ENCODE measurements around the gene CALB2. TPM values are rescaled to one million over a fixed set of nuclear protein-coding genes. Genes with fewer than 3 reads are reported as not detected.

CALB2 gene
- total RNA-seq, 1 donor from 2014 or later = not detected

DNA sequence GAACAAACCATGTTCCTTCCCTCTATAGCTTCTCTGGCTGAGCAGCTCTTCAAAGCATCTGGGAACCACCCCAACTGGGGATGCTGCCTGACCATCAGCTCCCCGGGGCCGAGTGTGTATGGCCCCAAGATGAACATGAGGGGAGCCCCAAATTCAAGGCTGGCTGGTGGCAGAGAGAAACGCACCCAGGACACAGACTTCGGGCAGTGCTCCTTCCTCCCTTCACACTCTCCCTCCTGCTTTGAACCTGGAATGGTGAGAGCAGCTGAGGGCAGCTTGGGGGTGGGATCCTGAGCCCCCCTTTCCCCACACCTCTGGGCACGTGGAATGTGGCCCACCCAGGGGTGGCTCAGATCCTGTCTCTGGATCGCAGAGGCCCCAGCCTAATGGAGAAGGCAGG lies 66.1 kb downstream of the CALB2 start:
- no peak for DNase-seq (ENCODE audit: extremely low read depth, low read depth, low spot score)

DNA sequence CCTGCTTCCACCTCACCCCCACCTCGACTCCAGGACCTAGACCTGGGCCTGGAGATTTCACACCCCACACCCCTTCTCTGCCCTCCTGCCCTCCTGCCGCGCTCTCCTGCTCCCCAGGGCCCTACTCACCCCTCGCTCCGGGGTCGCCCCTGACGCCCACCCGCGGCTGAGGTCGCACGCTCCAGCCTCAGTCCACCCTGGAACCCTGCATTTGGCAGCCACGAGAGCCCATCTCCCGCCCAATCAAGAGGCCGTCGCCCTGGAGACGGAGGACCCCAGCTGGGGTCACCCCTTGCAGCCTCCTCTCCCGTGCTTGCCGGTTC lies 67.2 kb downstream of the CALB2 start:
- DNase-seq (ENCODE audit: extremely low read depth, low read depth, low spot score) = no peak

DNA sequence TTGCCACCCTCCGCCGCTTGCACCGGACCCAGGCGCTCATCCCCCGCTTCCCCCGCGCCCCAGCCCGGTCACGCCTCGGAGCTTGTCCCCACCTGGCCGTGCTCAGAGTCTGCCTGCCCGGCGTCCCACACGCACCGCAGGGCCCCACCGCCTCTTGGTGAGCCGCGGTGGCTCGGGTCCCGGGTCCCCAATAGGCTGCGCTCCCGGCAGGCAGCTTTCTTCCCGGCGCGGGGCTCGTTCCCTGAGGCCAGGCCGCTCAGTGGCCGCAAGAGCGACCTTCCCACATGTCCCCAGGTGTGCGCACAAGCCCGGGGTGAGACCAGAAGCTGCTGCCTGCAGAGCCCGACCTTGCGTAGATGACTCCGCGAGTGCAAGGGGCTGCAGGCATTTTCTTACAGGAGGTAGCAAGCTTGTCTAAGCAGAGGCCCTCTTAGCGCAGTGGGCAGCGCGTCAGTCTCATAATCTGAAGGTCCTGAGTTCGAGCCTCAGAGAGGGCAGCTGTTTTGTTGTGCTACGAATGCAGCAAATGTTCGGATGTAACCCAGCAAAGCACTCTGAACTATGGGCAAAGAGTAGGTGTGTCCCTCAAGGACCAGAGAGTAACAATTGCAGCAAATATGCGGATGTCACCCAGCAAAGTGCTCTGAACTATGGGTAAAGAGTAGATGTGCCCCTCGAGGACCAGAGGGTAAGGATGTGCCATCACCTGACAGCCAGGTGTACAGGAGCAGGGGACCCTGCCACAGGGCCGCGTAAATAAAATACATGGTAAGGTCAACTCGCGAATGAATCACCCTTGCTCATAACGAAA lies 67.8 kb downstream of the CALB2 start:
- peak; percentile 37 for DNase-seq (ENCODE audit: extremely low read depth, low read depth, low spot score)

DNA sequence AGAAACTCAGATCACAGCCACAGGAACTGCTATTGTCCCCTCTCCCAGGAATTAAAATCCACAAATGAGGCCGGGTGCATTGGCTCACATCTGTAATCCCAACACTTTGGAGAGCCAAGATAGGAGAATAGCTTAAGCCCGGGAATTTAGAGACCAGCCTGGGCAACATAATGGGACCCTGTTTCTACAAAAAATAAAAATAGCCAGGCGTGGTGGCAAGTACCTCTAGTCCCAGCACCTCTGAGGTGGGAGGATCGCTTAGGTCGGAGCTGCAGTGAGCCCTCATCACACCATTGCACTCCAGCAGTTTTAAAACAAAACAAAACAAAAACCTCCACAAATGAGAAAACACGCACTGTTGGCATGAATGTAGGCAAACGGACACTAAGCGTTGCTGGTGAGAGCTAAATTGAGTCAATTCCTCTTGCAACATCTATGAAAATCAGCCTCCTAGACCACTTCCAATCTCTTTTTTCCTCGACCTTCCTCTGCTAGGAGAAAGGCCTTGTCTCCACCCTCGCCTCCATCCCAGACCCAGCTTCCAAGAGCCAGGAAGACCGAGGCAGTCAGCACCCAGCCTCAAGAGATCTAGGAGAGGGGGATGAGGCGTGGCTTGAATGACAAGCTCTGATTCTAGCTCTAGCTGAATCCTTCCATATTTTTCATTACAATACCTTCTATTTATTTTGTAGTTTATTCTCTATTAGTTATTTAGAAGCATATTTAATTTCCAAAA lies 68.5 kb downstream of the CALB2 start:
- DNase-seq (ENCODE audit: extremely low read depth, low read depth, low spot score) = no peak

DNA sequence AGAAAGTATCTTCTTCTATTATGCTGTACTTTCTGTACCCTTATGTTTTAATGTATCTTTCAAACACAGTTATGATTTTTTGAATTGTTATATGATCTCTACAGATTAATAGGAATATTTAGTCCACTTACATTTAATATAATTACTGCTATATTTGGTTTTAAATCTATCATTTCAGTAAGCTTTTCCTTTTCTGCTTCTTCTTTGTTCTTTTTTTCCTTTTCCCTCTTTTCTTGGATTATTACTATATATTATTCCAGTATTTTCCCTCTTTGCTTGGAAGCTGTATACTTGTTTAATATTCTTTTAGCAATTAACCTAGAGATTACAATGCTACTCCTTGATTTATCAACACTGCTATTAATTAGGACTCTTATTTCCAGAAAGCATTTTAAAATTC lies 69.9 kb downstream of the CALB2 start:
- no peak for DNase-seq (ENCODE audit: extremely low read depth, low read depth, low spot score)

DNA sequence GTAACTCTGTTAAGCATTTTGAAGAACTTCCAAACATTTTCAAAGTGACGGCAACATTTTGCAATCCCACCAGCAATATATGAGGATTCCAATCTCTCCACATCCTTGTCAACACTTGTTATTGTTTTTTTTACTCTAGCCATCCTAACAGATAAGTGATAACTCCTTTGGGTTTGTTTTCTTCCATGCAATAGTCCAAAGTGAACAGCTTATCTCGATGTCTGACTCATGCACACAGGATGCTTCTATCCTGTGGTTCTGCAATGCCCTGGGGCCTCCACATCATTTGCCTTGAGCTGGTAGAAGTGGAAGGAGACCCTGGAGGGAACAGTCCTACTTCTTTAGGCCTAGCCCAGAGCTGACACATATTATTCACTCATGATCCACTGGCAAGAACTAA lies 70.4 kb downstream of the CALB2 start:
- DNase-seq (ENCODE audit: extremely low read depth, low read depth, low spot score) = no peak

DNA sequence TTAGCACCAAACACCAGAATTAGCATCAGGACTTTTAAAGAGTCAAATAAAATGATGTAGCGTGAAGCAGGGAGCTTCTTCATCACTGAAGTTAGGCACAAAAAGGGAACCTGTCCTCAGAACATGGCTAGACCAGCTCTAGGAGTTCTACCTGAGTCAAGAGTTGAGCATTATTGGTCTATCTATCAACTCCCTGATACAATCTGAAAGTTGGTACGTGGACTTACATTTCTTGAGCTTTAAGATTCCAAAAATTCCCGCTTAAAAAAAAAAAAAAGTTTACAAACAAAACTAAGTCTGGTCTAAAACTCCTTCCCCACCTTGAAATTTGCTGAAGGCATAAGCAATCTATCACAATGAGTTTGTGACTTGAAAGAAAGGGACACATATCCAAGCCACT lies 71.1 kb downstream of the CALB2 start:
- DNase-seq (ENCODE audit: extremely low read depth, low read depth, low spot score) = no peak

DNA sequence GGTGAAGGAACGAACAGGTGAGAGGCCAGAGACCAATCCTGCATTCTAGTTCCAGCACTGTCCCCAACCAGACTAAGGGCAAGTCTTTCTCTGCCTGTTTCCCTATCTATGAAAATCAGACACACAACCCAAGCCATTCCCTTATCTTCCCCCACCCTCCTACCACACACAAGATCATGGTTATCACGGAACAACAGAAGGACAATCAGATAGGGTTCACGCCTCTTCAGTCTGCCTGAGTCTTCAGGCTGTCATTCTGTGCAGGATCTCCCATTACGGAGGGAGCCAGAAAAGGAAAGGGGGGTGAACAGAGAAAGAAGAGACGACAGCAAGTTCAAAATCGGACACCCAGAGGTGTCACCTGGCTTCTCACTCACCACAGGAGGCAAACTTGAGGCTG lies 72.2 kb downstream of the CALB2 start:
- no peak for DNase-seq (ENCODE audit: extremely low read depth, low read depth, low spot score)

DNA sequence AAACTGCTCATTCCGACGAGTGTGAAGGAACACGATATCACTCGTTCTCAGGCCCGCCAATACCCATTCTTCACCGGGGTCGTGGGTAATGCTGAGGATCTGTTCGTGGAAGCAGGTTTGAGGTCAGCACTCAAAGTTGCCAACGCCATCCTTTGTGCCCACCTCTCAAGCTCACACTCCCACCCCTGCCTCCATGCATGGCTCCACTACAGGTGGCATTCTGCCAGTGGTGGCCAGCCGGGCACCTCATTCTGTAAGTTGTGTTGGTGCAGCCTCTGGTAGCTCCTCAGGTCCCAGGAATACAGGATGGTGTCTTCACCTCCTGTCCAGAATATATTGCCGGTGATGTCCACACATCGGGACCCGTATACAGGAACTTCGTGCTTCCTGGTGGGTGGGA lies 72.7 kb downstream of the CALB2 start:
- DNase-seq (ENCODE audit: extremely low read depth, low read depth, low spot score) = no peak

DNA sequence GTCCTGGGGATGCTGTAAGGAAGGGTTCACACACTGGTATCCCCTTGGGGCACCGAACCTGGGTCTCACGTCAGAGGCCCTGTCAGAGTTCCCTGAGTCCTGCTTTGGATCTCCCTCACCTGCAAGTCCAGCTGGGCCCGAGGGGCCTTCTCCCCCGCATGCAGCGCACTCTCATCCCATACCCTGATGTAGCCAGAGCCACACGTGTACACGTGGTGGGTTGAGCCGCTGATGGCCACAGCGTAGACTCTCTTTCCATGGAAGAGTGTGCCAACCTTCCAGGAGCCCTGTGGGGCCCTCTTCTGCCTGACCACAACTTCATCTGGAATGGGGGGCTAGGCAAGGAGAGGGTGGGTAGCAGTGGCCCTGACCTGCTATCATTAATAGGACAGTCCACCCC lies 73.5 kb downstream of the CALB2 start:
- DNase-seq (ENCODE audit: extremely low read depth, low read depth, low spot score) = no peak

DNA sequence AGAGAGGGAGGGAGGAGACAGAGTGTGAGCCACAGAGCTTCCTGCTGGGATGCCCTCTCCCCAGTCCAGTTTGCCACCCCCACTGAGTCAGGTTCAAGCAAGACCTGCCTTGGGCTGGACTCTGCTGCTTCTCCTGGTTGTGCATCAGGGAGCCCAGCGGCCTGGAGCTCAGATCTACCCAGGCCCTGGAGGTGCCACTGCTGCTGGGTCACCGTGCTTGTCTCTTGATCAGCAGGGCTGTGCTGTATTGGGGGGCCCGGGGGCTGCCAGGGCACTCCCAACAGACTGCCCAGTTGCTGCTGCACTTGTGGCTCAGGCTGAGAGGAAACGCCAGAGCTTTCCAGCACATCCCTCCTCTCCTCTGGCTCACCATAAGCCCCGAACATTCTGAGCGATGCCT lies 74.4 kb downstream of the CALB2 start:
- no peak for DNase-seq (ENCODE audit: extremely low read depth, low read depth, low spot score)

DNA sequence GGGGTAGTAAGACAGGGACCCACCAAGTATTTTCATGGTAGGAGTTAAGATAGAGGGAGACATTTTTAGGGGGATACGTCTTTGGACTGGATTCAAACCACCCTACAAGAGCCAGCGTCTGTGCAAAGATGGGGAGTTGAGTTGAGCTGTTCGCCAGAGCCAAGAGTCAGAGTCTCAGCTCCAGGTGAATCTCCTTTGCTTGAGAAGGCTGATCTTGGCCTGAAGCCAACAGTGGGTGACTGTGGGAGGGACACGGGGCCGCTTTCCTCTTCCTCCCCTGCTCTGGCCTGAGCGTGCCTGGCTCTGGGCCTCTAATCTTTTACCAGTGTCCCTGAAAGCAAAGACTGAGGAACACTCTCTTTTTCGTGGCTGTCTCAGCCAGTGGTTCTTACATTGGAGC lies 78.0 kb downstream of the CALB2 start:
- no peak for DNase-seq (ENCODE audit: extremely low read depth, low read depth, low spot score)

DNA sequence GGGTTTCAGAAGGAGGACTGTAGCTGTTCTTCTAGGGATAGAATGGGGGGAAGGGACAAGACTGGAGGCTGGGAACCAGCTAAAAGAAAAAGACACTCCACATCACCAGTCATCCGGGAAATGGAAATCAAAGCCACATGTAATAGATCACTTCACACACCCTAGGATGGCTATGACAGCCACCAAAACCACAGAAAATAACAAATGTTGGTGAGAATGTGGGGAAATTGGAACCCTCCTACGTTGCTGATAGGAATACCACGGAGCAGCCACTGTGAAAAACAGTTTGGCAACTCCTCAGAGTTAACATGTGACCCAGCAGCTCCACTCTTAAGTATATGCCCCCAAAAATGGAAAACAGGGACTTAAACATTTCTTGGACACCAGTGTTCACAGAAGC lies 81.0 kb downstream of the CALB2 start:
- no peak for DNase-seq (ENCODE audit: extremely low read depth, low read depth, low spot score)

Other genes starting within 250 kb of the CALB2 start
- 0.29 TPM in 1 of 2 replicates, not detected in the other for gene HYDIN, start 128.0 kb upstream of the CALB2 start, total RNA-seq
- 13.6 and 17.5 TPM in 2 replicates for gene CMTR2, start 69.3 kb upstream of the CALB2 start, total RNA-seq
- gene TLE7, start 83.3 kb downstream of the CALB2 start, total RNA-seq = not detected in 2 replicates
- 4.6 and 6.7 TPM in 2 replicates for gene ZNF23, start 103.5 kb downstream of the CALB2 start, total RNA-seq
- gene ZNF19, start 130.6 kb downstream of the CALB2 start, total RNA-seq = 1.4 and 2.2 TPM in 2 replicates
- gene CHST4, start 167.7 kb downstream of the CALB2 start, total RNA-seq = not detected in 2 replicates
- not detected in 2 replicates for gene TAT, start 218.4 kb downstream of the CALB2 start, total RNA-seq

Data from glomerular endothelial cell (primary cell).